HG02623 (cell line): Measurements from ENCODE around the gene CLHC1.
A peak's percentile ranks its signal among the peaks of the same experiment; 100 is the strongest.
"Not testable (repeated sequence)": the region's sequence is repeated elsewhere in the genome, so short reads cannot be mapped to it uniquely, and the experiment has no call there.

Experiments used
- ATAC-seq: cut with Tn5 transposase; IDR thresholded peaks from one replicate; pipeline ENCODE4 v1.9.1; 2021; ENCODE audit warnings: moderate library complexity; ENCODE audit not compliant: unreplicated experiment

CLHC1 gene

GRCh38 chr2:55154525-55155030, 77.5 kb downstream of the CLHC1 start:
- no peak for ATAC-seq

DNA sequence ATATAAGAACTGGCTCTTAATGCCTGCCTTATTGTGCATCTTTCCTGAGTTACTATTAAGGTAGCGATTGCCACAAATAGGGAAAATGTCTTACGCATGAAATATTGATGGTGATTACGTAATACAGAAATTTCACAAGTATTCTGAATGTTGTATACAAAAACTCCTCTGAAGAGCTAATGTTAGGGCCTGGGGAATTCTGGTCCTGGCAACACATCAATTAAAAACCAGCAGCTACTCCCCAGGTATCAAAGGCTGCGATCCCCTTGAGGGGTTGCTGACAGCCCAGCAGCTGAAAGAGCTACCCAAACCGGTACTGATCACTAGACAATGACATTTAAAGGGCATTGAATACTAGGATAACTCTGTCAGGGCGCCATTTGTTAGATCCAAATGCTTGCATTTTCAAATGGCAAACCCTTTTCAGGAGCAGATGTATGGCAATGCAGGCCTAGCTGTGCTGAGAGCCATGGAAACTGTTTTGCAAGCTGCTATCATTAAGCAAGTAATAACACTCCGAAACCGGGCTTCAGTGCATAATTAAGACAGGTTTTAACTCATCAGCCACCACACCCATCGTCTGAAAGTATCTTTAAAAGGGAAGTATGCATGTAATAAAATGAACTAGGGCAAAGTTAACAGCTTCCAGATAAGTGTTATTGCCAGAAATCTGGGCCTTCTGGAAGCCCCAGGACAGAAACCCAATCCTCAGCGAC, 78.4 kb downstream of the CLHC1 start:
- no peak for ATAC-seq

GRCh38 chr2:55152475-55153412, 79.3 kb downstream of the CLHC1 start:
- ATAC-seq, result no peak

- no peak for ATAC-seq
These were observed 80.2 kb downstream of the CLHC1 start for GRCh38 chr2:55151733-55152433.

DNA sequence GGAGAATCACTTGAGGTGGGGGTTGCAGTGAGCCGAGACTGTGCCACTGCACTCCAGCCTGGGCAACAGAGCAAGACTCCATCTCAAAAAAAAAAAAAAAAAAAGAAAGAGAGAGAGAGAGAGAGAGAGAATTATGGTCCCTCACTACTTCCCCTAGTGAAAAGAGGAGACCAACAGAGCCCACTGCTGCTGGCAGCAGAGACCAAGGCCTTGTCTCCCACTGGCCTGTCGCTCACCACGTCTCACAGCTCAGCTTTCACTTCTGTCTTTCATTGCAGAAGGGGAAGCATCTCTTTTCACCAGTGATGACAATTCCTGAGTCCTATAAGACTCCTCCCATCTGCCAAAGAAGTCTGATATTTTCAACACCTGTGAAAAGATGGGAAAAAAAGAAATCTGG, 81.3 kb downstream of the CLHC1 start:
- peak; percentile 73 for ATAC-seq

GRCh38 chr2:55148269-55148668, 83.8 kb downstream of the CLHC1 start:
- no peak for ATAC-seq

DNA sequence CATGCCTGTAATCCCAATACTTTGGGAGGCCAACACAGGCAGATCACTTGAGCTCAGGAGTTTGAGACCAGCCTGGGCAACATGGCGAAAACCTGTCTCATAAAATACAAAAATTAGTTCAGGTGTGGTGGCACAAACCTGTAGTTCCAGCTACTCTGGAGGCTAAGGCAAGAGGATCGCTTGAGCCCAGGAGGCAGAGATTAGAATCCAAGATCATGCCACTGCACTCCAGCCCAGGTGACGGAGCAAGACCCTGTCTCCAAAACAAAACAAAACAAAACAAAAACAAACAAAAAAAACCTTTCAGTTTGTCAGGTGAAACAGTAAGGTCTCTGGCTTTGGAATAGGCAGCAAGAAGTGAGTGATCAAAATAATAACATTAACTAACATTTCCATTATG, 84.6 kb downstream of the CLHC1 start:
- no peak for ATAC-seq

DNA sequence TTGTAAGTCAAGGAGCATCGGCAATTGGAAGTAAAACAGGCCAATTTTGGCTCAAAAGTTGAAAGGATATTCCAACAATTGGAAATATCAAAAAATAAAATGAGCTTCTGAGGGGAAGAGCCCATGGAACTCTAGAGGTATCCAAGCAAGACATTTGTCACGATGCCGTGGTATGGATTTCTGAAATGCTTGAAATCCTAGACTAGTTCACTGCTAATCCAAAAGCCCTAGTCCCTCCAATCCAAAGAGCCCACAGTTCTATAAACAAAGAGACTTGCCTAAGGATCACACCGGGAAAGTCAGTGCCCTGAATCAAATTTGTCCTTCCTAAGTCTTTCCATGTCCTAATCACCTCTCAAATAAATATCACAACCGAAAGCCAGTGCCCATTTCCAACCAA, 85.1 kb downstream of the CLHC1 start:
- no peak for ATAC-seq

GRCh38 chr2:55146263-55146662, 85.8 kb downstream of the CLHC1 start:
- ATAC-seq, result no peak

DNA sequence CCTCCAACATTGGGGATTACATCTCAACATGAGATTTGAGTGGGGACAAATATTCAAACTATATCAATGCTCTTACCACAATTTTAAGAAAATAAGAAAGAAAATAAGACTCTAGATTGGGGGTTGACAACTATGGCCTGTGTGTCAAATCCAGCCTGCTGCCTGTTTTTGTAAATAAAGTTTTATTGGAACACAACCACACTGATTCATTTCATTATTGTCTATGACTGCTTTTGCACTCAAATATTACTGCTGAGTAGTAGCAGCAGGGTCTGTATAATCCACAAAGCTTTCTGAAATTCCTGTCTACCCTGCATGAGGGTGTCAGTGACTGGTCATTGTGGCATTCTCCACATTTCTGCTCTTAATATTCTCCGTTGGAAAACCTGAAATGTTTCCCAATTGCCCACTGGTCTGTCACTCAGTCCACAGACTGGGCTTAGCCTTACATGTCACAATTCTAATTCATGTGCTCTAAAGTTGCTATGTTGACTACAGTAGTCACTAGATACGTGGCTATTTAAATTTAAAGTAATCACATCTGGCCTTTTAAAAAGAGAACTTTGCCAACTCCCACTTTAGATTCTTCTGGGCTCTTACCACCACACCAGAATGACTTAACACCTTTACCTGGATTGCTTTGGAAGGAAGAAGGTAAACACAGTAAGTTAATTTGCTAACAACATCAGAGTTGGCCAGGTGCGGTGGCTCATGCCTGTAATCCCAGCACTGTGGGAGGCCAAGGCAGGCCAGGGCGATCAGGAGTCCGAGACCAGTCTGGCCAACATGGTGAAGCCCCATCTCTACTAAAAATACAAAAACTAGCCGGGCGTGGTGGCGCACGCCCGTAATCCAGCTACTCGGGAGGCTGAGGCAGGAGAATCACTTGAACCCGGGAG, 86.9 kb downstream of the CLHC1 start:
- no peak for ATAC-seq

GRCh38 chr2:55143706-55144105, 88.4 kb downstream of the CLHC1 start:
- ATAC-seq, result not testable (repeated sequence)

DNA sequence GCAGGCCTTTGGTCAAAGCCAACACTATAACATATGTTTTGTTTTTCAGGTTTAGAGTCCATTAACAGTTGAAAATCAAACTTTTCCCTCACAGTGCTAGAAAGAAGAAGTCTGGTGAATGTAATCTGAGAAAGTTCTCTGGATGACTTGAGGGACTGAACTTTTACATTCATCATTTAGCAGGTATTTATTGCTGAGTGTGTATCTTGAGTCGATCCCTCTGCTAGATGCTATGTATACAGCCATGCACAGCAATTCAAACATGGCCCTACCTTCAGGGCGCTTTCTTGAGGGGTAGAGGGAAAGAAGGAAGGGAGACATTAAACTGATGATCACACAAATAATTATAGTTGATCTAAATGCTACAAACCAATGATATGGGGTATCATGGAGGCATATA, 89.6 kb downstream of the CLHC1 start:
- ATAC-seq, result no peak

- ATAC-seq, result no peak
These were observed 90.3 kb downstream of the CLHC1 start for GRCh38 chr2:55141572-55142413.

GRCh38 chr2:55140316-55141219, 91.5 kb downstream of the CLHC1 start:
- ATAC-seq, result no peak

GRCh38 chr2:55139305-55139704, 92.8 kb downstream of the CLHC1 start:
- no peak for ATAC-seq

DNA sequence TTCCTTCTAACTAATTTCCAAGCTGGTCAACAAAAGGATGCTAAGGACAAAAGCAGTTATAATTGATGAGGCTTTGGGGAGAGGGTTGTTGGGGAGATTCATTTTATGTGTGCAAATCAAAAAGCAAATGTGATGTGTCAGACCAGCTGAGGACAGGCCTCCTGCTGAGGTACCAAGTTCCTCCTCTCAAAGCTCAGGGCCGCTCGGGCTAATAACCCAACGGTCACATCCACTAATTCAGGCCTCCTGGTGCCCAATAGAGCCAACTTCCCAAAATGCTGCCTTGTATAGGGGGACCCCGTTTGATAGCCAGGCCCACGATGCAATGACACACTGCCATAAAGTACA, 93.2 kb downstream of the CLHC1 start:
- no peak for ATAC-seq

GRCh38 chr2:55138014-55138881, 93.8 kb downstream of the CLHC1 start:
- ATAC-seq, result no peak
